Heart left ventricle (tissue), 16 donors: ENCODE results near the gene ISG15. TPM values are rescaled to one million over a fixed set of nuclear protein-coding genes. Genes with fewer than 3 reads are reported as not detected.

Source experiments
- ATAC-seq, 4 donors: fragments of 200-7000 bp; cut with Tn5 transposase; one replicate each; pipeline ENCODE4 v1.9.1; 2020 to 2022; ENCODE audit warnings: moderate library complexity in 4 of 4, mild to moderate bottlenecking in 3 of 4, moderate number of reproducible peaks in 1 of 4
- DNase-seq, 5 donors: peaks; one replicate each; pipeline ENCODE4 v3.0.0-alpha.2; 2020
- H3K27ac ChIP-seq, 12 donors: fragments of 200-600 bp; sonication (generic) in 4 of 12; one replicate each; pipeline versions ENCODE4 v1.5.0 to v1.8.0; 2016 to 2022; ENCODE audit warnings: mild to moderate bottlenecking in 2 of 12
- H3K27me3 ChIP-seq, 9 donors: fragments of 200-600 bp; sonication (generic) in 2 of 9; one replicate each; pipeline versions ENCODE4 v1.5.1 to v1.8.0; 2016 to 2022; ENCODE audit warnings: mild to moderate bottlenecking in 3 of 9
- H3K36me3 ChIP-seq, 9 donors: fragments of 200-600 bp; sonication (generic) in 2 of 9; one replicate each; pipeline versions ENCODE4 v1.5.0 to v1.8.0; 2018 to 2022; ENCODE audit warnings: mild to moderate bottlenecking in 2 of 9
- H3K4me1 ChIP-seq, 12 donors: fragments of 200-600 bp; sonication (generic) in 4 of 12; one replicate each; pipeline versions ENCODE4 v1.5.0 to v1.8.0; 2016 to 2022; ENCODE audit warnings: mild to moderate bottlenecking in 3 of 12
- H3K4me3 ChIP-seq, 12 donors: fragments of 200-600 bp; sonication (generic) in 4 of 12; one replicate each; pipeline versions ENCODE4 v1.5.0 to v1.8.0; 2017 to 2022; ENCODE audit warnings: mild to moderate bottlenecking in 9 of 12, moderate library complexity in 4 of 12
- H3K9me3 ChIP-seq, 12 donors: fragments of 200-600 bp; sonication (generic) in 4 of 12; one replicate each; pipeline versions ENCODE4 v1.5.0 to v1.8.0; 2016 to 2022; ENCODE audit warnings: mild to moderate bottlenecking in 1 of 12
- POLR2A ChIP-seq, 2 donors: fragments of 450-650 bp; IDR thresholded peaks; one replicate each; pipeline ENCODE4 v1.6.1; 2017; ENCODE audit warnings: antibody characterized with exemption in 2 of 2, mild to moderate bottlenecking in 2 of 2, moderate library complexity in 2 of 2
- WGBS, 4 donors: extraction: QIAGEN DNeasy Blood & Tissue Kit in 2 of 4; methylation state at CpG; one replicate each; pipeline versions ENCODE4 v1.1.5 to v1.1.7; 2013 to 2018; 5-methylcytosine and 5-hydroxymethylcytosine counted together
- intact Hi-C, 10 donors: fragments of 100-400 bp; cut with DNase I; formaldehyde crosslinking; loops; one replicate each; pipeline versions ENCODE4 v1.11.1 to v1.14.2; 2022
- polyA plus RNA-seq, 2 donors: library from polyadenylated mRNA; stranded (reverse); fragments of 200-250 nt; gene quantifications; one replicate each; pipeline ENCODE4 v1.2.3, GENCODE V29; 2013
- total RNA-seq, 9 donors: library from RNA; depleted of rRNA in 2 of 9; stranded (reverse); fragments of >200 nt in 2 of 9; fragmentation: NEBNext Ultra II Directional in 3 of 9; extraction: Animal tissue kit (Norgen Biotek cat#: 25700) in 3 of 9; gene quantifications; one replicate each; pipeline versions ENCODE4 v1.1.0 to v1.2.4, GENCODE V29; 2016 to 2023
- TF ChIP-seq, protein P1 (sequence below), 12 donors: fragments of 200-600 bp; sonication (generic) in 4 of 12; IDR thresholded peaks; one replicate each; pipeline versions ENCODE4 v1.5.0 to v1.8.0; 2018 to 2022; ENCODE audit warnings: antibody characterized with exemption in 12 of 12, mild to moderate bottlenecking in 5 of 12
- donor health status: ischemic (EF 13 %, LVEDD 7.1; RV severe dilation, severe dysfunction).
- donor health status: healthy with polysubstance abuse.
- donor health status: DM: no; HTN: yes; CAD: no.
- donor health status: DM: no; HTN: no; CAD: no.
- donor health status: ischemic (EF 25% LVEDD 6.9; RV normal size, moderate dysfunction).
- donor health status: ischemic (EF 25% LVEDD 5.7; RV mildly dilated, moderate dysfunction).
- donor health status: healthy.
- donor health status: DM: yes; HTN: yes; CAD: no.
- donor health status: ischemic (EF 35%, LVEDD 5.7; RV mildly dilated, moderate dysfunction).
- donor health status: nonischemic (EF 11% LVEDD 7.7; RV severe dilation, severe dysfunction).
- donor health status: DM: yes; HTN: yes; CAD: no.
- donor health status: PGD.
- donor health status: ischemic (EF 29% LVEDD 5.4; RV normal size, mild dysfunction).
- donor health status: nonischemic (EF 23%, LVEDD 6.1; RV moderate dilation, normal function).

The ISG15 gene
- total and polyA plus RNA-seq, 11 donors, result 17.0 to 189 (median 34.4) TPM

DNA sequence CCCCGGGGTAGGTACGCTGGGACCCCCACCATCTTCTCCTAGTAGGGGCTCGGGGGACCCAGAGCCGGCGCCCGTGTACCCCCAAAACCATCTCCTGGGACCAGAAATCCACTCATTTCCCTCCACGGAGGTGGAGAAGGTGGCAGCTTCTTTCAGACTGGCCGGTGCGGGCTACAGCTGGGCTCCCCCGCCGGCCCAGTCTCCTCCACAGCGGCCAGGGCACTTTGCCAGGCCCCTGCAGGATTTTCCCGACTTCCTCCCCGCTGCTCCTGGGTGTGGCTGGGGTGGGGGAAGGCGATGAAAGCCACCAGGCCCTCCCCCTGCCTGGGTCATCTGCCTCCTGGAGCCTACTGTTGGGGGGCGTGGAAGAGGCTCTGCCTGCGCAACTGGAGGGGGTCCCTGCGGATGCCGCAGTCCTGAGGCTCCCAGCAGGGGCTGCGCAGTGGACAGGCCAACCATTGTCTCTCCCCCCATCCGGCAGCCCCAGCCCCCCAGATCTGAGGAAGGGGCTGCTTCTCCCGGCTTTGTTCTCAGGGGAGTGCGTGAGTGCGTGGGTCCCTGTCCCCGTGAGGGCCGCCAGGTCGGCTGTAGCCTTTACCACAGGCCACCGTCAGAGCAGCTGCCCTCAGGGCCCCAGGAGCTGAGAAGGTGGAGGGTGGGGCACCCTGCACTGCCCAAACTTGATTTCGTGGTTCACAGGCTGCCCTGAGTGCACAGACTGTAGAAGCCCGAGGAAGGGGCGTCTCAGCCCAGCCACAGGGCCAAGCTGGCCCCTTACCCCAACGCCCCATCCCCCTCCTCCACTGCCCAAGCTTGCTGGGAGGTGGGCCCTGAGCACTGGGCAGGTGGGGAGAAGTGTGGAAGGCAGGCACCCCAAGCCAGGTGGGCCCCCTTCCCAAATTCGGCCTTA lies 8.0 kb downstream of the ISG15 start:
- no peaks in the 10 kb centered on the region for H3K9me3 ChIP-seq
- H3K36me3 ChIP-seq, result no peaks in the 10 kb centered on the region
- peaks cover 0 to 10% (median 0%) of the 10 kb centered on the region in 9 donors for H3K27me3 ChIP-seq
- H3K27ac ChIP-seq, result peak overlapping the region in 6 of 12 donors; percentile 56 to 99 (median 97)
- intact Hi-C loops, result loop anchor here in 3 of 10 donors (5.0 kb wide), 1 partner anchor 41 kb away; no protein-coding TSS in a partner anchor
- peaks cover 0 to 54% (median 35%) of the 10 kb centered on the region in 12 donors for H3K4me1 ChIP-seq
- no peak for TF ChIP-seq POLR2A (IDR thresholded peaks at IDR 0.05)
- TF ChIP-seq, protein P1, sequence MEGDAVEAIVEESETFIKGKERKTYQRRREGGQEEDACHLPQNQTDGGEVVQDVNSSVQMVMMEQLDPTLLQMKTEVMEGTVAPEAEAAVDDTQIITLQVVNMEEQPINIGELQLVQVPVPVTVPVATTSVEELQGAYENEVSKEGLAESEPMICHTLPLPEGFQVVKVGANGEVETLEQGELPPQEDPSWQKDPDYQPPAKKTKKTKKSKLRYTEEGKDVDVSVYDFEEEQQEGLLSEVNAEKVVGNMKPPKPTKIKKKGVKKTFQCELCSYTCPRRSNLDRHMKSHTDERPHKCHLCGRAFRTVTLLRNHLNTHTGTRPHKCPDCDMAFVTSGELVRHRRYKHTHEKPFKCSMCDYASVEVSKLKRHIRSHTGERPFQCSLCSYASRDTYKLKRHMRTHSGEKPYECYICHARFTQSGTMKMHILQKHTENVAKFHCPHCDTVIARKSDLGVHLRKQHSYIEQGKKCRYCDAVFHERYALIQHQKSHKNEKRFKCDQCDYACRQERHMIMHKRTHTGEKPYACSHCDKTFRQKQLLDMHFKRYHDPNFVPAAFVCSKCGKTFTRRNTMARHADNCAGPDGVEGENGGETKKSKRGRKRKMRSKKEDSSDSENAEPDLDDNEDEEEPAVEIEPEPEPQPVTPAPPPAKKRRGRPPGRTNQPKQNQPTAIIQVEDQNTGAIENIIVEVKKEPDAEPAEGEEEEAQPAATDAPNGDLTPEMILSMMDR (IDR thresholded peaks at IDR 0.05), result no peak
- DNase-seq (peak; percentile 80 to 85 (median 83)), ATAC-seq (peak in 3 of 4 donors; percentile 23 to 66 (median 28))
- 16 to 38% (median 34%) methylated on average over 20 to 33 of the region's 33 CpGs for WGBS, 4 donors
- peak overlapping the region; percentile 59 to 99 (median 81) for H3K4me3 ChIP-seq

DNA sequence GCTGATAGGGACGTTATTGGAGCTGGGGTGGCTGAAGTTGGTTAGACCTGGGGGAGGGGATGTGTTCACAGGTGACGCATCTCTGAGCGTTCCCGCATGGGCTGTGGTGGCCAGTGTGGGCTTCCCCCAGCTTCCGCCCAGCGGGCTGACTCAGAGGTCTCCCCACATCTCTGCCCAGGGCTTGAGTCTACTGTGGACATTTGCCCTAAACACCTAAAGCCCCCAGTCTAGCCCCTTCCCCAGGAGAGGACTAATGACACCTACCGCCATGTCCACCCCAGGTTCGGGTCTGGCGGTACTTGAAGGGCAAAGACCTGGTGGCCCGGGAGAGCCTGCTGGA lies 8.6 kb downstream of the ISG15 start:
- H3K27me3 ChIP-seq, result peaks cover 0 to 10% (median 0%) of the 10 kb centered on the region in 9 donors
- no peaks in the 10 kb centered on the region for H3K36me3 ChIP-seq
- peak overlapping the region in 1 of 12 donors; percentile 89 for H3K4me3 ChIP-seq
- intact Hi-C loops, result loop anchor here in 3 of 10 donors (5.0 kb wide), 1 partner anchor 40 kb away; no protein-coding TSS in a partner anchor
- no peak for DNase-seq
- H3K4me1 ChIP-seq, result peaks cover 0 to 60% (median 37%) of the 10 kb centered on the region in 12 donors
- no peak overlapping the region for H3K27ac ChIP-seq
- no peaks in the 10 kb centered on the region for H3K9me3 ChIP-seq
- TF ChIP-seq, protein P1 (IDR thresholded peaks at IDR 0.05), result no peak
- no peak for TF ChIP-seq POLR2A (IDR thresholded peaks at IDR 0.05)
- 92 to 95% (median 93%) methylated on average over 2 to 10 of the region's 10 CpGs; no CpG with 5 or more reads in 1 of the 4 donors for WGBS, 4 donors
- ATAC-seq, result no peak

DNA sequence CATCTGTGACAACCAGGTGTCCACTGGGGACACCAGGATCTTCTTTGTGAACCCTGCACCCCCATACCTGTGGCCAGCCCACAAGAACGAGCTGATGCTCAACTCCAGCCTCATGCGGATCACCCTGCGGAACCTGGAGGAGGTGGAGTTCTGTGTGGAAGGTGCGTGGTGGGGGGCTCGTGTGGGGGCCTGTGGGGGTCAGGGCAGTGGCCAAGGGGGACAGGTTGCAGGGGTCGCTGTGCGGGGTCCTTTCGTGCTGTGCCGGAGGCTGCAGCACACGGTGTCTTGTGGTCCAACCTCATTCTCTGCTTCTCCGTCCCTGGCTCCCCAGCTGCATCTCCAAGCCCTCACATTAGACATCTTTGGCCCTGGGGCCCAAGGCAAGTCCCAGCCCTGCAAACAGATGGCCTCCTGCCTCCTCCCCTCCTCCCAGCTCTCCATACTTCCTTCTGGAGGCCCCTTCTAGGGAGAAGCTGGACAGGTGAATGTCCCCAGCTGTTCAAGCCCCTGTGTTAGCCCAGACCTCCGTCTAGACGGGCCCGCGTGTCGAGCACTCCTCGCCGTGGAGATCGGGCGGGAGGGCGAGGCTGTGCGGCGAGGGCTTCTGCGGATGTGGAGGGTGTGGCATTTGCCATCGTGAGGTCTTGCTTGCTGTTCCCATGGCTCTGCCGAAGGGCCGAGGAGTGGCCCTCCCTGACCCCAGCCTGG lies 9.2 kb downstream of the ISG15 start:
- no peak for TF ChIP-seq POLR2A (IDR thresholded peaks at IDR 0.05)
- TF ChIP-seq, protein P1 (IDR thresholded peaks at IDR 0.05), result no peak
- Histone ChIP-seq H3K4me1 (peaks cover 0 to 63% (median 37%) of the 10 kb centered on the region in 12 donors), H3K27ac (no peak overlapping the region), H3K36me3 (no peaks in the 10 kb centered on the region), H3K4me3 (no peak overlapping the region), H3K9me3 (no peaks in the 10 kb centered on the region), H3K27me3 (peaks cover 0 to 10% (median 0%) of the 10 kb centered on the region in 9 donors)
- no peak for ATAC-seq
- intact Hi-C loops, result loop anchor here in 3 of 10 donors (5.0 kb wide), 1 partner anchor 40 kb away; no protein-coding TSS in a partner anchor
- DNase-seq, result no peak
- 75 to 94% (median 78%) methylated on average over 18 to 27 of the region's 27 CpGs for WGBS, 4 donors
